HCT116 (cell line): ENCODE data around the gene KRT86. TPM values are rescaled to one million over a fixed set of nuclear protein-coding genes. Genes with fewer than 3 reads are reported as not detected.

ENCODE experiments used
- ATAC-seq: fragments of 200-7000 bp; cut with Tn5 transposase; 2 replicates; pipeline ENCODE4 v1.9.1; 2020; ENCODE audit warnings: mild to moderate bottlenecking, moderate library complexity
- BruUV-seq: library from RNA; stranded (reverse); fragments of 400-500 nt; replicated peaks from 2 replicates; lab custom pipeline; 2021; lab: Mats Ljungman, UMichigan
- CTCF ChIA-PET: fragments of 300-600 bp; sonication (Branson Sonifier 250); formaldehyde crosslinking; loops from one replicate; lab custom pipeline; 2021; ENCODE audit warnings: antibody characterized with exemption; lab: Charles Lee
- POLR2A ChIA-PET: fragments of 300-600, 350-600 bp; sonication (Branson Sonifier 250); formaldehyde crosslinking; loops from one replicate; lab custom pipeline; 2021; ENCODE audit warnings: antibody characterized with exemption; lab: Charles Lee
- RAD21 ChIA-PET, 2 experiments: fragments of 300-600 bp; sonication (Branson Sonifier 250); formaldehyde crosslinking; loops; one replicate each; lab custom pipeline; 2023; ENCODE audit warnings: low total read pairs in 2 of 2; ENCODE audit not compliant: uncharacterized antibody in 2 of 2, unreplicated experiment in 2 of 2, low non-redundant PET in 1 of 2; lab: Charles Lee
- DNase-seq: peaks from one replicate; pipeline ENCODE4 v3.0.0-alpha.2; 2010; ENCODE audit warnings: low read depth, low spot score
- H2AFZ ChIP-seq: fragments of 200-600 bp; shearing (Covaris generic), sonication (generic); 2 replicates; pipeline ENCODE4 v1.6.1; 2017; ENCODE audit warnings: low read depth, mixed run types, mixed read lengths, antibody characterized with exemption, low read length; ENCODE audit not compliant: poor library complexity, severe bottlenecking
- H3K27ac ChIP-seq: 2 replicates; pipeline ENCODE4 v1.5.1; 2012; ENCODE audit warnings: low read depth, low read length
- H3K27me3 ChIP-seq: fragments of 200-600 bp; sonication (generic); 2 replicates; pipeline ENCODE4 v1.6.1; 2016; ENCODE audit warnings: mixed run types, low read length, mixed read lengths; ENCODE audit not compliant: insufficient read depth
- H3K36me3 ChIP-seq, 2 experiments: fragments of 200-500 bp in 1 of 2; fragments of 200-600 bp in 1 of 2; sonication (Bioruptor generic) in 1 of 2; sonication (generic) in 1 of 2; 2 replicates each; pipeline versions ENCODE4 v1.5.1 to v1.6.1; 2014 to 2016; ENCODE audit warnings: low read length in 2 of 2, inconsistent platforms in 1 of 2, mixed read lengths in 1 of 2, mixed run types in 1 of 2; ENCODE audit not compliant: insufficient read depth in 2 of 2, control insufficient read depth in 1 of 2
- H3K4me1 ChIP-seq, 2 experiments: fragments of 200-600 bp in 1 of 2; sonication (generic) in 1 of 2; 2 replicates each; pipeline versions ENCODE4 v1.5.1 to v1.6.1; 2012 to 2017; ENCODE audit warnings: low read length in 2 of 2, inconsistent platforms in 1 of 2, mild to moderate bottlenecking in 1 of 2, mixed read lengths in 1 of 2, mixed run types in 1 of 2, moderate library complexity in 1 of 2; ENCODE audit not compliant: insufficient read depth in 2 of 2, control insufficient read depth in 1 of 2
- H3K4me2 ChIP-seq: fragments of 200-600 bp; sonication (generic); 2 replicates; pipeline ENCODE4 v1.6.1; 2017; ENCODE audit warnings: mixed run types, low read length, mixed read lengths
- H3K4me3 ChIP-seq, 2 experiments: fragments of 200-600 bp in 1 of 2; sonication (generic) in 1 of 2; replicated peaks in 1 of 2; 2 replicates each; pipeline ENCODE4 v1.5.1; 2011 to 2016; ENCODE audit warnings: low read length in 2 of 2, control low read depth in 1 of 2, low read depth in 1 of 2, mild to moderate bottlenecking in 1 of 2, mixed read lengths in 1 of 2, mixed run types in 1 of 2
- H3K79me2 ChIP-seq: fragments of 200-600 bp; sonication (generic); 2 replicates; pipeline ENCODE4 v1.6.1; 2017; ENCODE audit warnings: mild to moderate bottlenecking, mixed run types, low read length, moderate library complexity, mixed read lengths; ENCODE audit not compliant: insufficient read depth
- H3K9ac ChIP-seq: fragments of 200-600 bp; sonication (generic); 2 replicates; pipeline ENCODE4 v1.6.1; 2016; ENCODE audit warnings: low read length, mixed read lengths
- H3K9me2 ChIP-seq: fragments of 200-600 bp; sonication (generic), shearing (Covaris generic); 2 replicates; pipeline ENCODE4 v1.6.1; 2017; ENCODE audit warnings: mixed run types, mild to moderate bottlenecking, moderate library complexity; ENCODE audit not compliant: insufficient read depth
- H3K9me3 ChIP-seq, 2 experiments: fragments of 200-500 bp in 1 of 2; fragments of 200-600 bp in 1 of 2; sonication (Bioruptor generic) in 1 of 2; sonication (generic) in 1 of 2; 2 replicates each; pipeline ENCODE4 v1.6.1; 2014 to 2017; ENCODE audit warnings: low read length in 2 of 2, mixed read lengths in 2 of 2, inconsistent platforms in 1 of 2, low read depth in 1 of 2, mild to moderate bottlenecking in 1 of 2, mixed run types in 1 of 2, moderate library complexity in 1 of 2; ENCODE audit not compliant: control insufficient read depth in 1 of 2, insufficient read depth in 1 of 2
- H4K20me1 ChIP-seq: fragments of 200-600 bp; sonication (generic), shearing (Covaris generic); 2 replicates; pipeline ENCODE4 v1.6.1; 2017; ENCODE audit warnings: mixed run types, mild to moderate bottlenecking, moderate library complexity; ENCODE audit not compliant: insufficient read depth
- CEBPB ChIP-seq: IDR thresholded peaks from 2 replicates; pipeline ENCODE4 v1.6.1; 2012; ENCODE audit warnings: low read depth
- FOSL1 ChIP-seq: IDR thresholded peaks from 2 replicates; pipeline ENCODE4 v1.6.1; 2012; ENCODE audit warnings: low read depth
- JUND ChIP-seq: IDR thresholded peaks from 2 replicates; pipeline ENCODE4 v1.6.1; 2012
- POLR2A ChIP-seq: IDR thresholded peaks from 2 replicates; pipeline ENCODE4 v1.7.0; 2011; ENCODE audit warnings: borderline replicate concordance; ENCODE audit not compliant: insufficient read depth, insufficient read length; ENCODE audit errors: extremely low read depth
- POLR2AphosphoS5 ChIP-seq: IDR thresholded peaks from 2 replicates; pipeline ENCODE4 v1.6.1; 2011; ENCODE audit warnings: mild to moderate bottlenecking, low read depth, low read length, moderate library complexity
- SRF ChIP-seq: IDR thresholded peaks from 2 replicates; pipeline ENCODE4 v1.6.1; 2012; ENCODE audit warnings: low read depth
- ZFX ChIP-seq: fragments of 450-650 bp; IDR thresholded peaks from 2 replicates; pipeline ENCODE4 v1.6.1; 2017
- intact Hi-C: fragments of 100-400 bp; cut with micrococcal nuclease; formaldehyde crosslinking; loops from 2 replicates; pipeline ENCODE4 v1.10.0; 2022
- total RNA-seq: library from RNA; stranded (reverse); gene quantifications from one replicate; pipeline ENCODE4 v1.2.1, GENCODE V29; 2021; ENCODE audit not compliant: unreplicated experiment
- TF ChIP-seq, protein P1 (sequence below), 3 experiments: fragments of 200-600 bp in 1 of 3; sonication (generic) in 1 of 3; IDR thresholded peaks in 2 of 3; conservative IDR thresholded peaks in 1 of 3; 2 replicates each; pipeline ENCODE4 v1.5.1; 2012 to 2017; ENCODE audit warnings: low read depth in 2 of 3, low read length in 2 of 3, antibody characterized with exemption in 1 of 3, borderline replicate concordance in 1 of 3, control low read depth in 1 of 3, mild to moderate bottlenecking in 1 of 3, mixed read lengths in 1 of 3, mixed run types in 1 of 3, moderate library complexity in 1 of 3; ENCODE audit not compliant: insufficient read depth in 1 of 3
- TF ChIP-seq, protein P2 (sequence below): IDR thresholded peaks from 2 replicates; pipeline ENCODE4 v1.6.1; 2012; ENCODE audit warnings: low read depth
- TF ChIP-seq, protein P3 (sequence below): IDR thresholded peaks from 2 replicates; pipeline ENCODE4 v1.6.1; 2012

The KRT86 gene
- total RNA-seq, 1 experiment from 2014 or later, result 1.5 TPM

DNA sequence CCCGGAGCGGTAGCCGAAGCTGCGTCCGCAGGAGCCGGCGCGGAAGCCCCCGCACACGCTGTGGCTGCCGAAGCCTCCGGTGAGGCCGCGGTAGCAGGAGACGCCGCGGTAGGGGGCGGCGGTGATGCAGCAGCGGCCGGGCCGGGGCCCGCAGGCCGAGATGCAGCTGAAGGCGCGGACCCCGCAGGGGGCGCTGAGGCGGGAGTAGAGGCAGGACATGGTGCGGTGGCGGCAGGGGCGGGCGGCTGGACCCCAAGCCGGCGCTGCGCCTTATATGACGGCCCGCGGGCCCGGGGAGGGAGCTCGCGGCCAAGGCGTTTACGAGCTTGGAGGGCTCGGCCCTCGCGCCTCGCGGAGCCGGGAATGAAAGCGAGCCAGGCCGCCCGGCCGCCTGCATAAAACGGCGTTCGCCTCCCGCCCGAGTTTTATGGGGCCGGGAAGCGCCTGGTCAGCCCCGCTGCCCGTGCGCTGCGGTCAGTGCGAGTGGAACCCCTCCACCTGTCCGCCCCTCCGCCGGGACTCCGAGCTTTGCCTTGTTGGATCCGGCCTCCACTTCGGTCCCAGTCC is 16.0 kb upstream of the KRT86 start:
- Histone ChIP-seq H3K9ac (no peak overlapping the region), H2AFZ (no peak overlapping the region), H3K9me3 (no peaks in the 10 kb centered on the region), H4K20me1 (no peaks in the 10 kb centered on the region), H3K4me3 (no peak overlapping the region), H3K36me3 (no peaks in the 10 kb centered on the region), H3K4me2 (no peak overlapping the region), H3K9me2 (no peaks in the 10 kb centered on the region), H3K79me2 (no peaks in the 10 kb centered on the region), H3K4me1 (peaks cover 17 to 25% of the 10 kb centered on the region in 2 experiments), H3K27me3 (no peaks in the 10 kb centered on the region), H3K27ac (no peak overlapping the region)
- TF ChIP-seq POLR2A, result no peak
- no peak for TF ChIP-seq POLR2AphosphoS5
- no peak for TF ChIP-seq FOSL1
- no peak for TF ChIP-seq CEBPB
- TF ChIP-seq, protein P1, sequence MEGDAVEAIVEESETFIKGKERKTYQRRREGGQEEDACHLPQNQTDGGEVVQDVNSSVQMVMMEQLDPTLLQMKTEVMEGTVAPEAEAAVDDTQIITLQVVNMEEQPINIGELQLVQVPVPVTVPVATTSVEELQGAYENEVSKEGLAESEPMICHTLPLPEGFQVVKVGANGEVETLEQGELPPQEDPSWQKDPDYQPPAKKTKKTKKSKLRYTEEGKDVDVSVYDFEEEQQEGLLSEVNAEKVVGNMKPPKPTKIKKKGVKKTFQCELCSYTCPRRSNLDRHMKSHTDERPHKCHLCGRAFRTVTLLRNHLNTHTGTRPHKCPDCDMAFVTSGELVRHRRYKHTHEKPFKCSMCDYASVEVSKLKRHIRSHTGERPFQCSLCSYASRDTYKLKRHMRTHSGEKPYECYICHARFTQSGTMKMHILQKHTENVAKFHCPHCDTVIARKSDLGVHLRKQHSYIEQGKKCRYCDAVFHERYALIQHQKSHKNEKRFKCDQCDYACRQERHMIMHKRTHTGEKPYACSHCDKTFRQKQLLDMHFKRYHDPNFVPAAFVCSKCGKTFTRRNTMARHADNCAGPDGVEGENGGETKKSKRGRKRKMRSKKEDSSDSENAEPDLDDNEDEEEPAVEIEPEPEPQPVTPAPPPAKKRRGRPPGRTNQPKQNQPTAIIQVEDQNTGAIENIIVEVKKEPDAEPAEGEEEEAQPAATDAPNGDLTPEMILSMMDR (IDR thresholded peaks at IDR 0.05 in 2 of 3, conservative IDR thresholded peaks at IDR 0.05 in 1 of 3; ENCODE audit: borderline replicate concordance in 1 of 3, insufficient read depth in 1 of 3, low read depth in 2 of 3, low read length in 2 of 3), result no peak
- TF ChIP-seq, protein P2, sequence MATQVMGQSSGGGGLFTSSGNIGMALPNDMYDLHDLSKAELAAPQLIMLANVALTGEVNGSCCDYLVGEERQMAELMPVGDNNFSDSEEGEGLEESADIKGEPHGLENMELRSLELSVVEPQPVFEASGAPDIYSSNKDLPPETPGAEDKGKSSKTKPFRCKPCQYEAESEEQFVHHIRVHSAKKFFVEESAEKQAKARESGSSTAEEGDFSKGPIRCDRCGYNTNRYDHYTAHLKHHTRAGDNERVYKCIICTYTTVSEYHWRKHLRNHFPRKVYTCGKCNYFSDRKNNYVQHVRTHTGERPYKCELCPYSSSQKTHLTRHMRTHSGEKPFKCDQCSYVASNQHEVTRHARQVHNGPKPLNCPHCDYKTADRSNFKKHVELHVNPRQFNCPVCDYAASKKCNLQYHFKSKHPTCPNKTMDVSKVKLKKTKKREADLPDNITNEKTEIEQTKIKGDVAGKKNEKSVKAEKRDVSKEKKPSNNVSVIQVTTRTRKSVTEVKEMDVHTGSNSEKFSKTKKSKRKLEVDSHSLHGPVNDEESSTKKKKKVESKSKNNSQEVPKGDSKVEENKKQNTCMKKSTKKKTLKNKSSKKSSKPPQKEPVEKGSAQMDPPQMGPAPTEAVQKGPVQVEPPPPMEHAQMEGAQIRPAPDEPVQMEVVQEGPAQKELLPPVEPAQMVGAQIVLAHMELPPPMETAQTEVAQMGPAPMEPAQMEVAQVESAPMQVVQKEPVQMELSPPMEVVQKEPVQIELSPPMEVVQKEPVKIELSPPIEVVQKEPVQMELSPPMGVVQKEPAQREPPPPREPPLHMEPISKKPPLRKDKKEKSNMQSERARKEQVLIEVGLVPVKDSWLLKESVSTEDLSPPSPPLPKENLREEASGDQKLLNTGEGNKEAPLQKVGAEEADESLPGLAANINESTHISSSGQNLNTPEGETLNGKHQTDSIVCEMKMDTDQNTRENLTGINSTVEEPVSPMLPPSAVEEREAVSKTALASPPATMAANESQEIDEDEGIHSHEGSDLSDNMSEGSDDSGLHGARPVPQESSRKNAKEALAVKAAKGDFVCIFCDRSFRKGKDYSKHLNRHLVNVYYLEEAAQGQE, result no peak
- no peak for TF ChIP-seq ZFX
- TF ChIP-seq, protein P3, sequence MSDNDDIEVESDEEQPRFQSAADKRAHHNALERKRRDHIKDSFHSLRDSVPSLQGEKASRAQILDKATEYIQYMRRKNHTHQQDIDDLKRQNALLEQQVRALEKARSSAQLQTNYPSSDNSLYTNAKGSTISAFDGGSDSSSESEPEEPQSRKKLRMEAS, result no peak
- no peak for TF ChIP-seq SRF
- TF ChIP-seq JUND, result no peak
- intact Hi-C loops, result no loop called here
- CTCF ChIA-PET, result no interaction called here
- no TSS peak for BruUV-seq
- POLR2A ChIA-PET, result interaction anchor here (2.1 kb wide), 1 partner anchor 21 kb away, joined by 6 read pairs; no protein-coding TSS in a partner anchor
- DNase-seq (no peak), ATAC-seq (no peak)
- RAD21 ChIA-PET, result no interaction called here
